Stromal cell of bone marrow (primary cell): ENCODE data around the gene PTMA.
A peak's percentile ranks its signal among the peaks of the same experiment; 100 is the strongest.
"Not testable (repeated sequence)": the region's sequence is repeated elsewhere in the genome, so short reads cannot be mapped to it uniquely, and the experiment has no call there.

Experiments
- DNase-seq: peaks from one replicate; pipeline ENCODE4 v3.0.0-alpha.2; 2012; ENCODE audit warnings: low read depth

PTMA gene

DNA sequence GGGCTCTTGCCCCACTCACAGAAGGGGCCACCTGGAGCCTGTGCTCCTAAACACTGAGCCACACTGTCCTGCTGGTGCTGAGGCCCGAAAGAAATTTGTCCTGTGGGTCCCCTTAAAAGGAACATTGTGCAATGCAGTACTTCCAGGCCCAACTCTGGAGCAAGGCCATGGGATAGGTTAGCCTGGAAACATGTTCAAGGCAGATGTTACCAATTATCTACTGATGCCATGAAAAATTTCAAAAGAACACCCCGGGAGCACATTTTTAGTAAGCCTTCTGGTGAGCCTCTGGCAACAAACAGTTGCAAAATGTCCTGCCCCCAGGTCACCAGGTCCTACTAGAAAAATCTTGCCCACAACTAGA, 12.3 kb upstream of the PTMA start:
- DNase-seq = no peak

DNA sequence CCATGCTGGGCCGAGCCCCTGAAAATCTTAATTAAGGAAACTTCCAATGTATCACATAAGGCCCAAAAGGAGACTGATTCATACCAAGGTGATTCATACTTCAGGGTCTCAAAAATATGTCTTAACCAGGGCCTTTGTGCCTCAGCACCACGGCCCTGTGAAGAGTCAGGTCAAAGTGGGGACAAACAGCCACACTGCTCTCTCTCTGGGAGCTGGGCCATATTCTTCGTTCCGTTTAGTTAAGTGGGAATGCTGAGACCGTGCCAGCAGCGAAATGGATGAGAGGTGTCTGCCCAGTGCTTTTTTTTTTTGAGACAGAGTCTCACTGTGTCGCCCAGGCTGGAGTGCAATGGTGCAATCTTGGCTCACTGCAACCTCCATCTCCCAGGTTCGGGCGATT, 9.3 kb upstream of the PTMA start:
- DNase-seq = no peak

- no peak for DNase-seq
Measured at GRCh38 chr2:231701456-231702373, 6.6 kb upstream of the PTMA start.

DNA sequence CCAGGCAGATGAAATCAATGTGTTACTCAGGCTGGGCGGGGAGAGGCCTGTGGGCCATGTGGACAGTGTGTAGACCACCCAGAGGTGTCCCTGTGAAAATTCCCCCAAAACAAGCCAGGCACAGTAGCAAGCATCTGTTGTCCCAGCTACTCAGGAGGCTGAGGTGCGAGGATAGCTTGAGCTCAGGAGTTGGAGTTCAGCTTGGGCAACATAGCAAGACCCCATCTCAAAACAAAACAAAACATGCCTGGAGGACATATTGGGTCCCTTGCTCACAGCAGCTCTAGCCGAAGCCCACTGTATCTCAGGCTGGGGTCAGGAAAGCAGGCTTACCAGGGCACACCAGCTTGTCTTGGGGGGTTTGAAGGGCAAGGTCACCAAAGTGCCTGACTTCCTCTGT, 4.3 kb upstream of the PTMA start:
- DNase-seq = no peak

GRCh38 chr2:231706731-231707624, 1.3 kb upstream of the PTMA start:
- peak; percentile 97 for DNase-seq

DNA sequence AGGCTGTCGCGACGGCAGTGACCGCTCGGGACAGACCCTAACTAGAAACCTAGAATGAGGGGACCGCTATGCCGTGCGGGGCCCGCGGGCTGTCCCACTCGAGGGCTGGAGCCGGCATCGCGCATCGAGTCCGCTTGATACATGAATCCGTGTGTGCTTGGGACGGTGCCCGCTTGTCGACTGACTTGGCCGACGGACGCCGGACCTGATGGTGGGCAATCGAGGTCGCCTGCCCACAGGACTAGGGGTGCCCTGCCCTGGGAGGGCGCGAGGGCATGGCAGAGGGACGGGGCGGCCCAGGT, 749 bp upstream of the PTMA start:
- DNase-seq = no peak

GRCh38 chr2:231708773-231709635, 679 bp downstream of the PTMA start:
- DNase-seq = no peak

DNA sequence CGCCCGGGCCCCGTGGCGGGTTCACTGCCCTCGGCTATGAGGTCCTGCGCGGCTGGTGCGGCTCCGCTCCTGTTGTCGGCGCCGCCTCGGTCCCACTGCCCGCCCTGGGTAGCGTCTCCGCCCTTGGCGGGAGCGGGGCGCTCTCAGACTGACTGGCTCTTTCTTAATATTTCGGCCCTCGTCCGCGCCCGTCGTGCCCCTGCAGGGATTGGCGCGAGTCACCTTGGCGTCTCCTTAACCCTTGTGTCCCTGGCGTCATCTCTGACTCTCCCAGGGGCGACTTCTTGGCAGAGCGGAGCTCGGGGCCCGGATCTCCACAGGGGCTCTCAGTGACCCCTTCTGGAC, 1.3 kb downstream of the PTMA start:
- DNase-seq = no peak

DNA sequence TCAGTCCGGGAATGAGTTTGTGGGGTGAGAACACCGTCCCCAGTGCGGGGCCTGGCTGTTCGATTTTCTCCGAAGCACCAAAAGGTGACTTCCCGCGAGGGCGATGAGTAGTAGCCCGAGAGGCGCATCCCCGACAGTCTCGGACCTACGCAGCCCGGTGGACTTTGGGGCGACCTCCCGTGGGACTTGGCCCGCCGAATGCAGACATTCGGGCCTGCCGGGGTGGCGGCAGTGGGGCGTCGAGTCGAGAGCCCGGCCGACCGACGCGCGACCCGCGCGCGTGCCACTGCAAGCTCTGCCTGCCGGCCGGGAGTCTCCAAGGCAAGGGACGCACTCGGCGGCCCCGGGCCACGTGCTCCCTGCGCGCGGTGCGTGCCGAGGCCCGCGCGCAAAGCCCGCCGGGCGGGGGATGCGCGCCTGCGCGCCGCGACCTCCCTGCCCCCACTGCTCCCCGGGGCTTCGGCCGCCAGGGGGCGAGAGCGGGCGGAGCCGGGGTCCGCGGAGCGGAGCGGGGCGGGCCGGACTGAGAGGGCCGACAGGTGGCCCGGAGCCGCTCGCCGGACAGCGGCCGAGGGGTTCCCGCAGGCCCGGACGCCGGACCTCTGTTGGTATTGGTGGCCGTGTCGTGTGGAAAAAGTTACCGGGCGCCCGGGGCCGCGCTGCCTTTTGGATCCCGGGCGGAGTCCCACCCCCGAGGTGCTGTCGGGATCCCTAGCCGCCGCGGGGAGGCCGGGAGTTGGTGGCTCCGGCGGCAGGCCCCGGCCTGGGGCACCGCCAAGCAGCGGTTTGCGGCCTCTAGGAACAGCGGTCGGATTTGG, 1.9 kb downstream of the PTMA start:
- no peak for DNase-seq

GRCh38 chr2:231710799-231711676, 2.7 kb downstream of the PTMA start:
- DNase-seq = no peak

DNA sequence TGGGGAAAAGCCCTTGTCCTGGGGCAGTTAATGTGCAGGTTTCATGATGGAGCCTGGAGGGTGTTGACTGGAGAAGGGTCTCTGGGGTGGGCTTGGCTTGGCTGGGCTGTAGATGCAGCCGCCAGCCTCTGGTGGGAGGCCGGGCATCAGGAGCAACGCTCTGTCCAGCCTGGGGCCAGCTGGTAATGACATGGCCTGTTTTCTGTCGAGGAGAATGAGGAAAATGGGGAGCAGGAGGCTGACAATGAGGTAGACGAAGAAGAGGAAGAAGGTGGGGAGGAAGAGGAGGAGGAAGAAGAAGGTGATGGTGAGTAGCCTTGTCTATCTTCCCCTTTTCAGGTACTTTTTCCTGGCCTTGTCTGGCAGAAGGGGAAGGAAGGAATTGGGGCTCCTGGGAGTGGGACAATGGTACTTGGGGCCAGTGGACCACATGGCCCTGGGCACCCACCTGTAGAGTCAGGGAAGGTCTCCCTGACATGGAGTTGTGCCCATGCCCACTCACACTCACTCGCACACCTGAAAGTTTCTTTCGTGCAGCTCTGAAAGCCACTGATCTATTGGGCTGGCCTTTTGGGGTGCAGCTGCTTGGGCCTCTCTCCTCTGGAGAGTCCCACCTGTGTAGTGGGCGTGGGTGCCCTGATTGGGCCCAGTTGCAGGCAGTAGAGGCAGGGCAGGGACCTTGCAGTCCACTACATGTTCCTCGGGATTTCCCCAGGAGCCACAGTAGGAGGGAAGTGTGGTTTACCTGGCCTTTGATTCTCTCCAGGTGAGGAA, 3.5 kb downstream of the PTMA start:
- DNase-seq = no peak

DNA sequence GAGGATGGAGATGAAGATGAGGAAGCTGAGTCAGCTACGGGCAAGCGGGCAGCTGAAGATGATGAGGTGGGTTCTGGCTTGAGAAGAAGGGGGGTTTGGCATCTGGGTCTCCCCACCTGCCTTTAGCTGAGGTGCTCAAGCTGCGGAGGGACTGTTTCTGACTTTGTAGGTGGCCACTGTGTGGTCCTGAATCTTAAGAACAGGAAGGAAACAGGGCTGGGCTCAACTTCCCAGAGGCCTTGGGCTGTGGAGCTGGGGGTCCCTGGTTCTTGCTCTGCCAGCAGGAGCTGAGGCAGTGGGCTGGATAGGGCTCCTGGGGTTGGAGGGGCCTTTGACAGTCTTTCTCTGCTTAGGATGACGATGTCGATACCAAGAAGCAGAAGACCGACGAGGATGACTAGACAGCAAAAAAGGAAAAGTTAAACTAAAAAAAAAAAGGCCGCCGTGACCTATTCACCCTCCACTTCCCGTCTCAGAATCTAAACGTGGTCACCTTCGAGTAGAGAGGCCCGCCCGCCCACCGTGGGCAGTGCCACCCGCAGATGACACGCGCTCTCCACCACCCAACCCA, 4.2 kb downstream of the PTMA start:
- DNase-seq = not testable (repeated sequence)

DNA sequence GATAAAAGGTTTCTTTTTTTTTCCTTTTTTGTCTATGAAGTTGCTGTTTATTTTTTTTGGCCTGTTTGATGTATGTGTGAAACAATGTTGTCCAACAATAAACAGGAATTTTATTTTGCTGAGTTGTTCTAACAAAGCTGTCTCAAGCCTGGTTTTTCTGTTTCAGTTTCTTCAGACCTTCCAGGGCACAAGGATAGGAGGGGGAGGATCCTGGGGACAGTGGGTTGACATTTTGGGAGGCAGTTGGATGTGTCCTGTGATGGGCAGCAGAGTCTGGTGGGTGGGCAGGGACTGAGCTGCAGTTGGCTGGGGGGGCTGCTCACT, 5.0 kb downstream of the PTMA start:
- DNase-seq = not testable (repeated sequence)

GRCh38 chr2:231713730-231714638, 5.7 kb downstream of the PTMA start:
- no peak for DNase-seq

GRCh38 chr2:231714639-231715498, 6.5 kb downstream of the PTMA start:
- no peak for DNase-seq

DNA sequence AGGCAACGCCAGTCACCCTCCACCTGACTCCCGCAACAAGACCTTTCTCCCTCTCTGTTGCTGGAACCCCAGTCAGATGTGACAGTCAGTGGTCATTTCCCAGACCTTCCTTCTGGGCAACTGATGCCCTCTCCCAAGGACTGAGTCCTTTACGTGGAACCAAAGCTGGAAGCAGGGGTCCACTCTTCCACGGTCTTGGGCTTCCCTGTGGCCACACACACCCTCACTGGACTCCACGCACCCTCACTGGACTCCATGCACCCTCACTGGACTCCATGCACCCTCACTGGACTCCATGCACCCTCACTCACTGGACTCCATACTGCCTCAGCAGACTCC, 7.1 kb downstream of the PTMA start:
- DNase-seq = no peak

DNA sequence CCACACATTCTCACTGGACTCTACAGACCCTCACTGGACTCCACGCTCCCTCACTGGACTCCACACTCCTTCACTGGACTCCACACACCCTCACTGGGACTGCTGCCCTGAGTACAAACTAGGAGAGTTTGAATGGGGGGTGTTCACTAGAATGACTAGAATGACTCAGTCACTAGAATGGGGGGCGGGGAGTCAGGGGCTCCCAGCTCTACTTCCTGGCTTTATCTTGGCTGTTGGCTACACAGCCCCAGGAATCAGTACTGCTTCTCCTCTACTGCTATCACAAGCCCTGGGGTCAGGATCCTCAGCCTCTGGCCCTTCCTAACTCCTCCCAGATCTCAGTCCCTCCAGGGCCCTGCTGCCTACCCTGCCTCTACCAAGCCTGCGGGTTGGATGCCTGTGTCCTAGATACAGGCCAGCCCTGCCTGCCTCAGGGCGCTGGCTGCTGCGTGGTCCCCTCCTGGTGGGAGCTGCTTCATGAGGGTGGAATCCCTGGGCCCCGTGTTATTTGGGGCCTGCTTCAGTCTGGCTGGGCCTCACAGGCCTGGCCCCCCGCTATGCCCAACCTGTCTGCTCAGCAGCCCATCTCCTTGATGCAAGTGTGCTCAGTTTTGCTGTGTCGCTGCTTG, 7.8 kb downstream of the PTMA start:
- no peak for DNase-seq
